ENCODE measurements around the gene FAH. TPM values are rescaled to one million over a fixed set of nuclear protein-coding genes. Genes with fewer than 3 reads are reported as not detected.
A peak's percentile ranks its signal among the peaks of the same experiment; 100 is the strongest.

The FAH gene
- total RNA-seq, 1 donor from 2014 or later, result 6.2 TPM

- Mint-ChIP-seq H3K4me3 (ENCODE audit: unreplicated experiment) (no peak overlapping the region), H3K27me3 (ENCODE audit: unreplicated experiment) (peaks cover 2% of the 10 kb centered on the region)
- TF ChIP-seq CTCF (IDR thresholded peaks at IDR 0.05; ENCODE audit: unreplicated experiment), result no peak
Observed at GRCh38 chr15:80163217-80163616, 10.4 kb downstream of the FAH start.

GRCh38 chr15:80163897-80164296 is 11.1 kb downstream of the FAH start:
- H3K27me3 Mint-ChIP-seq (ENCODE audit: unreplicated experiment), result peaks cover 2% of the 10 kb centered on the region
- H3K4me1 Mint-ChIP-seq (ENCODE audit: unreplicated experiment), result peaks cover 14% of the 10 kb centered on the region
- no peak overlapping the region for H3K27ac Mint-ChIP-seq (ENCODE audit: unreplicated experiment)
- DNase-seq (ENCODE audit: low spot score), result no peak
- TF ChIP-seq CTCF (IDR thresholded peaks at IDR 0.05; ENCODE audit: unreplicated experiment), result no peak
- no peaks in the 10 kb centered on the region for H3K9me3 Mint-ChIP-seq (ENCODE audit: unreplicated experiment)
- H3K4me3 Mint-ChIP-seq (ENCODE audit: unreplicated experiment), result peak overlapping the region; percentile 57
- peaks cover 6% of the 10 kb centered on the region for H3K36me3 Mint-ChIP-seq (ENCODE audit: low read depth, unreplicated experiment)

More at GRCh38 chr15:80163217-80163616, 10.4 kb downstream of the FAH start:
- Mint-ChIP-seq H3K36me3 (ENCODE audit: low read depth, unreplicated experiment) (peaks cover 9% of the 10 kb centered on the region), H3K4me1 (ENCODE audit: unreplicated experiment) (peaks cover 14% of the 10 kb centered on the region), H3K27ac (ENCODE audit: unreplicated experiment) (no peak overlapping the region), H3K9me3 (ENCODE audit: unreplicated experiment) (no peaks in the 10 kb centered on the region)
- DNase-seq (ENCODE audit: low spot score), result no peak

- no peak for TF ChIP-seq CTCF (IDR thresholded peaks at IDR 0.05; ENCODE audit: unreplicated experiment)
- H3K27me3 Mint-ChIP-seq (ENCODE audit: unreplicated experiment), result peaks cover 2% of the 10 kb centered on the region
- H3K36me3 Mint-ChIP-seq (ENCODE audit: low read depth, unreplicated experiment), result peaks cover under 1% of the 10 kb centered on the region
- DNase-seq (ENCODE audit: low spot score), result no peak
- H3K27ac Mint-ChIP-seq (ENCODE audit: unreplicated experiment), result no peak overlapping the region
- no peak overlapping the region for H3K4me3 Mint-ChIP-seq (ENCODE audit: unreplicated experiment)
- H3K4me1 Mint-ChIP-seq (ENCODE audit: unreplicated experiment), result peaks cover 4% of the 10 kb centered on the region
- no peaks in the 10 kb centered on the region for H3K9me3 Mint-ChIP-seq (ENCODE audit: unreplicated experiment)
Observed at GRCh38 chr15:80167936-80168335, 15.1 kb downstream of the FAH start.

- DNase-seq (ENCODE audit: low spot score), result no peak
- Mint-ChIP-seq H3K4me1 (ENCODE audit: unreplicated experiment) (peaks cover 4% of the 10 kb centered on the region), H3K9me3 (ENCODE audit: unreplicated experiment) (no peaks in the 10 kb centered on the region), H3K36me3 (ENCODE audit: low read depth, unreplicated experiment) (no peaks in the 10 kb centered on the region), H3K27me3 (ENCODE audit: unreplicated experiment) (peaks cover 2% of the 10 kb centered on the region), H3K27ac (ENCODE audit: unreplicated experiment) (no peak overlapping the region), H3K4me3 (ENCODE audit: unreplicated experiment) (no peak overlapping the region)
- TF ChIP-seq CTCF (IDR thresholded peaks at IDR 0.05; ENCODE audit: unreplicated experiment), result no peak
Observed at GRCh38 chr15:80168421-80168820, 15.6 kb downstream of the FAH start.

GRCh38 chr15:80169768-80170357 is 17.1 kb downstream of the FAH start:
- Mint-ChIP-seq H3K9me3 (ENCODE audit: unreplicated experiment) (no peaks in the 10 kb centered on the region), H3K4me1 (ENCODE audit: unreplicated experiment) (peaks cover 4% of the 10 kb centered on the region), H3K27ac (ENCODE audit: unreplicated experiment) (no peak overlapping the region), H3K36me3 (ENCODE audit: low read depth, unreplicated experiment) (peaks cover 9% of the 10 kb centered on the region), H3K4me3 (ENCODE audit: unreplicated experiment) (no peak overlapping the region), H3K27me3 (ENCODE audit: unreplicated experiment) (peaks cover 2% of the 10 kb centered on the region)
- TF ChIP-seq CTCF (IDR thresholded peaks at IDR 0.05; ENCODE audit: unreplicated experiment), result no peak
- DNase-seq (ENCODE audit: low spot score), result no peak

Measured in endothelial cell (in vitro differentiated cells).